ENCODE results near the gene ARHGEF16. TPM values are rescaled to one million over a fixed set of nuclear protein-coding genes. Genes with fewer than 3 reads are reported as not detected.

Gene ARHGEF16
- total RNA-seq, 1 experiment from 2014 or later, result 25.1 TPM

DNA sequence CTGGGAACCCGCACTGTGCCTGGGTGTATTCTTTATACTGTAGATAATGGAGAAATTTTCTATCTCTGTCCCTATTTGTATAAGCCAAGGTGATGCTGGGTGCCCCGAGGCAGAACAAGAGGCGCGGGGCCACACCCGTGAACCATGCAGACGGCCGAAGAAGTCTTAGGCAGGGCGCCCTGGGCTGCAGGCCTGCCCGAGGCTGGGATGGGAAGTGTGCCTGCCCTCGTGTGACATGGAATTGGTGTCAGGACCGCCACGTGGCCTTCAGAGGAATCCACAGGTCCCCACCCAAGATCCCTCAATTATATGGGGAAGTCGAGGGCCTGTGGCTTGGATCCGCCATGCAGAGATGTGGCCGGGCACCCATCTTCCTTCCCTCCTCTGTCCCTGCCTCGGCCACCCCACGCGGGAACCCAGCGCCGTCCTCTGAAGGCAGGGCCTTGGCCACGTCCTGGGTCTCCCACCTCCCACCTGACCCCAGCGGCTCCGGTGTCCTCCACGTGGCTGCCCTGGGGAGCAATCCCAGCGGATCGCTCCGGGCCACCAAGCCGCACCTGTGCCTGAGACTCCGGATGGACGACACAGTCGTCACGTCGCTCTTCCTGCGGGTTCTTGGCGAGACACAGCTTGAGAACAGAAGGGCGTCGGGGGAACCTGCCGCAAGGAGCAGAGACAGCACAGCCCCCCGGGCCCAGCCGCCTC is 19.9 kb upstream of the ARHGEF16 start:
- no peak overlapping the region for H2AFZ ChIP-seq
- peaks cover 85% of the 10 kb centered on the region for H3K27me3 ChIP-seq (ENCODE audit: insufficient read depth, low read depth)
- 0 out of 2 replicates have a peak, but pooled peaks cover 3% of the 10 kb centered on the region for H4K20me1 ChIP-seq (ENCODE audit: insufficient read depth)
- no peaks in the 10 kb centered on the region for H3K9me3 ChIP-seq (ENCODE audit: insufficient read depth, low read depth)
- POLR2A ChIA-PET (ENCODE audit: unreplicated experiment), result no interaction called here
- H3K9me2 ChIP-seq (ENCODE audit: insufficient read depth), result no peaks in the 10 kb centered on the region
- CTCF ChIA-PET, result no interaction called here
- 0 out of 2 replicates have a peak, but pooled peaks cover 3% of the 10 kb centered on the region for H3F3A ChIP-seq (ENCODE audit: insufficient read depth, low read depth)
- H3K79me2 ChIP-seq (ENCODE audit: low read depth), result no peaks in the 10 kb centered on the region
- no peak overlapping the region for H3K4me3 ChIP-seq
- TF ChIP-seq EZH2 (IDR thresholded peaks at IDR 0.05; ENCODE audit: low read depth), result no peak
- TF ChIP-seq, protein P1, sequence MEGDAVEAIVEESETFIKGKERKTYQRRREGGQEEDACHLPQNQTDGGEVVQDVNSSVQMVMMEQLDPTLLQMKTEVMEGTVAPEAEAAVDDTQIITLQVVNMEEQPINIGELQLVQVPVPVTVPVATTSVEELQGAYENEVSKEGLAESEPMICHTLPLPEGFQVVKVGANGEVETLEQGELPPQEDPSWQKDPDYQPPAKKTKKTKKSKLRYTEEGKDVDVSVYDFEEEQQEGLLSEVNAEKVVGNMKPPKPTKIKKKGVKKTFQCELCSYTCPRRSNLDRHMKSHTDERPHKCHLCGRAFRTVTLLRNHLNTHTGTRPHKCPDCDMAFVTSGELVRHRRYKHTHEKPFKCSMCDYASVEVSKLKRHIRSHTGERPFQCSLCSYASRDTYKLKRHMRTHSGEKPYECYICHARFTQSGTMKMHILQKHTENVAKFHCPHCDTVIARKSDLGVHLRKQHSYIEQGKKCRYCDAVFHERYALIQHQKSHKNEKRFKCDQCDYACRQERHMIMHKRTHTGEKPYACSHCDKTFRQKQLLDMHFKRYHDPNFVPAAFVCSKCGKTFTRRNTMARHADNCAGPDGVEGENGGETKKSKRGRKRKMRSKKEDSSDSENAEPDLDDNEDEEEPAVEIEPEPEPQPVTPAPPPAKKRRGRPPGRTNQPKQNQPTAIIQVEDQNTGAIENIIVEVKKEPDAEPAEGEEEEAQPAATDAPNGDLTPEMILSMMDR (conservative IDR thresholded peaks at IDR 0.05), result no peak
- intact Hi-C loops (cut with micrococcal nuclease; ENCODE audit: unreplicated experiment), result no loop called here
- H3K4me1 ChIP-seq (replicated peaks; ENCODE audit: insufficient read depth), result no peaks in the 10 kb centered on the region
- H3K4me2 ChIP-seq, result no peak overlapping the region
- no peak for DNase-seq
- H3K36me3 ChIP-seq (ENCODE audit: low read depth), result no peaks in the 10 kb centered on the region
- H3K27ac ChIP-seq, result no peak overlapping the region
- BruUV-seq (replicated peaks), result no TSS peak

DNA sequence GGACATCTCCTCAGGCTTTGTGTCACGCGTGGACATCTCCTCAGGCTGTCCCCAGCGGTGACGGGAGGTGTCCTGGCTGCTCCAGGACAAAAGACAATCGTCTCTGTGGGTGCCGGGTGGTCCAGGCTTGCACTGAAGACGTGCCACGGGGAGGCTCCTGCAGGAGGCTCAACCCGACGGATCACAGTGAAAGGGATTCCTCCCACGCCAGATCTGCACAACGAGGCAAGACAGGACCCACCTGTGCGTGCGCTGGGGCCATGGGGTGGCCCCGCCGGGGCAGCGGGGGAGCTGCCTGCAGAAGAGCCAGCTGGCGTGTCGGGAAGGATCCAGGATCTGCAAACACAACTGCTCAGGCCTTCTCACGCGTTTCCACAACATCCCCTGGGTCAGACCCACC is 18.8 kb upstream of the ARHGEF16 start:
- no peaks in the 10 kb centered on the region for H3K9me2 ChIP-seq (ENCODE audit: insufficient read depth)
- H2AFZ ChIP-seq, result no peak overlapping the region
- 0 out of 2 replicates have a peak, but pooled peaks cover 3% of the 10 kb centered on the region for H4K20me1 ChIP-seq (ENCODE audit: insufficient read depth)
- 0 out of 2 replicates have a peak, but pooled peaks cover 3% of the 10 kb centered on the region for H3F3A ChIP-seq (ENCODE audit: insufficient read depth, low read depth)
- H3K27ac ChIP-seq, result no peak overlapping the region
- H3K79me2 ChIP-seq (ENCODE audit: low read depth), result no peaks in the 10 kb centered on the region
- H3K4me2 ChIP-seq, result no peak overlapping the region
- intact Hi-C loops (cut with micrococcal nuclease; ENCODE audit: unreplicated experiment), result no loop called here
- no peak for TF ChIP-seq EZH2 (IDR thresholded peaks at IDR 0.05; ENCODE audit: low read depth)
- TF ChIP-seq, protein P1 (conservative IDR thresholded peaks at IDR 0.05), result no peak
- ChIA-PET CTCF (no interaction called here), POLR2A (ENCODE audit: unreplicated experiment) (no interaction called here)
- H3K36me3 ChIP-seq (ENCODE audit: low read depth), result no peaks in the 10 kb centered on the region
- H3K4me3 ChIP-seq, result no peak overlapping the region
- DNase-seq, result no peak
- no peaks in the 10 kb centered on the region for H3K9me3 ChIP-seq (ENCODE audit: insufficient read depth, low read depth)
- peaks cover 80% of the 10 kb centered on the region for H3K27me3 ChIP-seq (ENCODE audit: insufficient read depth, low read depth)
- no peaks in the 10 kb centered on the region for H3K4me1 ChIP-seq (replicated peaks; ENCODE audit: insufficient read depth)
- no TSS peak for BruUV-seq (replicated peaks)

DNA sequence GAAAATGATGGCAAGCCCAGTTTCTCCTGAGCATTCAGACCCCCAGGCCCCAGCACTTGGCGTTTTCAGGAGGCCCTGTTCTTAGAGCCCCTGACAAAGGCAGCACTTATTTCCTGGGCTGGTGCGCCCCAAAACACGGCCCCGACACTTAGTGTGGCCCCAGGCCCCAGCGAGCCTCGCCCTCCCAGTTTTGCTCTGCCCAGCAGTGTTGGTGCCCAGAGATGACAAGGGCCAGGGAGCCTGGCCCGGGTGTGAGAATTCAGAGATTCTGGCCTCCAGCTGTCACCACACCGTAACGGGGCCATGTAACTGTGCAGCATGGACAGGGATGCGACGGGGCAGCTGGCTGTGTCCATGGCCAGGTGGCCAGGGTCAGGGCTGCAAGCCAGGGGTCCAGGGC is 18.0 kb upstream of the ARHGEF16 start:
- no peak overlapping the region for H3K4me3 ChIP-seq
- 0 out of 2 replicates have a peak, but pooled peaks cover 3% of the 10 kb centered on the region for H4K20me1 ChIP-seq (ENCODE audit: insufficient read depth)
- ChIA-PET CTCF (no interaction called here), POLR2A (ENCODE audit: unreplicated experiment) (no interaction called here)
- peaks cover 82% of the 10 kb centered on the region for H3K27me3 ChIP-seq (ENCODE audit: insufficient read depth, low read depth)
- no peaks in the 10 kb centered on the region for H3K9me2 ChIP-seq (ENCODE audit: insufficient read depth)
- no peak overlapping the region for H3K27ac ChIP-seq
- TF ChIP-seq EZH2 (IDR thresholded peaks at IDR 0.05; ENCODE audit: low read depth), result no peak
- TF ChIP-seq, protein P1 (conservative IDR thresholded peaks at IDR 0.05), result no peak
- H3K79me2 ChIP-seq (ENCODE audit: low read depth), result no peaks in the 10 kb centered on the region
- DNase-seq, result no peak
- no TSS peak for BruUV-seq (replicated peaks)
- H3F3A ChIP-seq (ENCODE audit: insufficient read depth, low read depth), result 0 out of 2 replicates have a peak, but pooled peaks cover 3% of the 10 kb centered on the region
- no peaks in the 10 kb centered on the region for H3K4me1 ChIP-seq (replicated peaks; ENCODE audit: insufficient read depth)
- no peaks in the 10 kb centered on the region for H3K36me3 ChIP-seq (ENCODE audit: low read depth)
- intact Hi-C loops (cut with micrococcal nuclease; ENCODE audit: unreplicated experiment), result no loop called here
- H2AFZ ChIP-seq, result no peak overlapping the region
- no peaks in the 10 kb centered on the region for H3K9me3 ChIP-seq (ENCODE audit: insufficient read depth, low read depth)
- no peak overlapping the region for H3K4me2 ChIP-seq

Data from PC-9 (cell line).